HL-60 (cell line): ENCODE measurements around the gene CDHR1.

ENCODE experiments used
- DNase-seq, 2 experiments: peaks; one replicate each; pipeline ENCODE4 v3.0.0-alpha.2; 2010 to 2020; ENCODE audit warnings: low read depth in 1 of 2, low spot score in 1 of 2
- H3K27ac ChIP-seq: fragments of 250-450 bp; sonication (Bioruptor Pico); replicated peaks from 2 replicates; pipeline ENCODE4 v1.5.1; 2020; ENCODE audit warnings: mild to moderate bottlenecking, moderate library complexity
- H3K27me3 ChIP-seq: fragments of 250-450 bp; sonication (Bioruptor Pico); 2 replicates; pipeline ENCODE4 v1.5.1; 2021; ENCODE audit warnings: mild to moderate bottlenecking, moderate library complexity; ENCODE audit not compliant: insufficient read depth, poor library complexity, severe bottlenecking
- H3K4me3 ChIP-seq: replicated peaks from 2 replicates; pipeline ENCODE4 v1.5.1; 2011; ENCODE audit warnings: mild to moderate bottlenecking, control low read depth, low read length; ENCODE audit not compliant: insufficient read depth
- GABPA ChIP-seq: IDR thresholded peaks from 2 replicates; pipeline ENCODE4 v1.6.1; 2012; ENCODE audit warnings: low read depth
- POLR2AphosphoS5 ChIP-seq: IDR thresholded peaks from 2 replicates; pipeline ENCODE4 v1.6.1; 2012; ENCODE audit warnings: low read depth
- SPI1 ChIP-seq: IDR thresholded peaks from 2 replicates; pipeline ENCODE4 v1.6.1; 2012; ENCODE audit warnings: low read depth, mild to moderate bottlenecking, borderline replicate concordance
- TF ChIP-seq, protein P1 (sequence below): IDR thresholded peaks from one replicate; pipeline ENCODE4 v1.5.1; 2011; ENCODE audit warnings: low read length, control low read depth, inconsistent platforms; ENCODE audit not compliant: insufficient read depth
- TF ChIP-seq, protein P2 (sequence below): IDR thresholded peaks from 2 replicates; pipeline ENCODE4 v1.6.1; 2012; ENCODE audit warnings: low read depth; ENCODE audit not compliant: insufficient replicate concordance

CDHR1 gene

DNA sequence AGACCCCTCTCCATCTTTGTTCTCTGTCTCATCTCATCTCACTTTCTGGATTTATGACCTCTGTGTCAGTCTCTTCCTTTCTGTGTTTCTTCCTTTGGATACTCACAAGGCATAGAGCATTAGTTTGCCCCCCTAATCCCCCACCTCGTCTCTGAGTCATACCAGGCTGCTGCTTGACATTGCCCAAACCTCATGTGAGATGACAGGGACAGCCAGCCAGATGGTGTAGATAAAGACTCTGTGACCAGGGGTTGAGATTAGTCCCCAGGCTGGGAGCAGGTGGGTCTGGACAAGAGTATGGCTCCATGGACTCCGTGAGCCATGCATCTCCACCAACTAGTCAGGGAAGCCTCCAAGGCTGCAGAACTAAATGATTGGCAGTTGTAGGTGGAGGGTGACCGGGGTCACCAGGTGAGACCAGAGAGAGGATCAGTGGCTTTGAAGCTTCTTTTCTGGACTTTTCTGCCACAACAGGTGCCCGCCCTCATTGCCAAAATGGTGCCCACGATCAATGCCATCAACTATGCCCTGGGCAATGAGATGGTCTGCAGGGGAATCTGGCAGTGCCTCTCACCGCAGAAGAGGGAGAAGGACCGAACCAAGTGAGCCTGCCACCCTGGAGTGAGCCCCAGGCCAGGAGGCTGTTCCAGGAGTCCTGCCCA lies 63.8 kb downstream of the CDHR1 start:
- H3K27ac ChIP-seq = no peak overlapping the region
- H3K4me3 ChIP-seq = no peak overlapping the region
- no peaks in the 10 kb centered on the region for H3K27me3 ChIP-seq
- TF ChIP-seq, protein P1, sequence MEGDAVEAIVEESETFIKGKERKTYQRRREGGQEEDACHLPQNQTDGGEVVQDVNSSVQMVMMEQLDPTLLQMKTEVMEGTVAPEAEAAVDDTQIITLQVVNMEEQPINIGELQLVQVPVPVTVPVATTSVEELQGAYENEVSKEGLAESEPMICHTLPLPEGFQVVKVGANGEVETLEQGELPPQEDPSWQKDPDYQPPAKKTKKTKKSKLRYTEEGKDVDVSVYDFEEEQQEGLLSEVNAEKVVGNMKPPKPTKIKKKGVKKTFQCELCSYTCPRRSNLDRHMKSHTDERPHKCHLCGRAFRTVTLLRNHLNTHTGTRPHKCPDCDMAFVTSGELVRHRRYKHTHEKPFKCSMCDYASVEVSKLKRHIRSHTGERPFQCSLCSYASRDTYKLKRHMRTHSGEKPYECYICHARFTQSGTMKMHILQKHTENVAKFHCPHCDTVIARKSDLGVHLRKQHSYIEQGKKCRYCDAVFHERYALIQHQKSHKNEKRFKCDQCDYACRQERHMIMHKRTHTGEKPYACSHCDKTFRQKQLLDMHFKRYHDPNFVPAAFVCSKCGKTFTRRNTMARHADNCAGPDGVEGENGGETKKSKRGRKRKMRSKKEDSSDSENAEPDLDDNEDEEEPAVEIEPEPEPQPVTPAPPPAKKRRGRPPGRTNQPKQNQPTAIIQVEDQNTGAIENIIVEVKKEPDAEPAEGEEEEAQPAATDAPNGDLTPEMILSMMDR = no peak
- TF ChIP-seq SPI1 (no peak), GABPA (no peak), POLR2AphosphoS5 (no peak)
- TF ChIP-seq, protein P2, sequence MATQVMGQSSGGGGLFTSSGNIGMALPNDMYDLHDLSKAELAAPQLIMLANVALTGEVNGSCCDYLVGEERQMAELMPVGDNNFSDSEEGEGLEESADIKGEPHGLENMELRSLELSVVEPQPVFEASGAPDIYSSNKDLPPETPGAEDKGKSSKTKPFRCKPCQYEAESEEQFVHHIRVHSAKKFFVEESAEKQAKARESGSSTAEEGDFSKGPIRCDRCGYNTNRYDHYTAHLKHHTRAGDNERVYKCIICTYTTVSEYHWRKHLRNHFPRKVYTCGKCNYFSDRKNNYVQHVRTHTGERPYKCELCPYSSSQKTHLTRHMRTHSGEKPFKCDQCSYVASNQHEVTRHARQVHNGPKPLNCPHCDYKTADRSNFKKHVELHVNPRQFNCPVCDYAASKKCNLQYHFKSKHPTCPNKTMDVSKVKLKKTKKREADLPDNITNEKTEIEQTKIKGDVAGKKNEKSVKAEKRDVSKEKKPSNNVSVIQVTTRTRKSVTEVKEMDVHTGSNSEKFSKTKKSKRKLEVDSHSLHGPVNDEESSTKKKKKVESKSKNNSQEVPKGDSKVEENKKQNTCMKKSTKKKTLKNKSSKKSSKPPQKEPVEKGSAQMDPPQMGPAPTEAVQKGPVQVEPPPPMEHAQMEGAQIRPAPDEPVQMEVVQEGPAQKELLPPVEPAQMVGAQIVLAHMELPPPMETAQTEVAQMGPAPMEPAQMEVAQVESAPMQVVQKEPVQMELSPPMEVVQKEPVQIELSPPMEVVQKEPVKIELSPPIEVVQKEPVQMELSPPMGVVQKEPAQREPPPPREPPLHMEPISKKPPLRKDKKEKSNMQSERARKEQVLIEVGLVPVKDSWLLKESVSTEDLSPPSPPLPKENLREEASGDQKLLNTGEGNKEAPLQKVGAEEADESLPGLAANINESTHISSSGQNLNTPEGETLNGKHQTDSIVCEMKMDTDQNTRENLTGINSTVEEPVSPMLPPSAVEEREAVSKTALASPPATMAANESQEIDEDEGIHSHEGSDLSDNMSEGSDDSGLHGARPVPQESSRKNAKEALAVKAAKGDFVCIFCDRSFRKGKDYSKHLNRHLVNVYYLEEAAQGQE = no peak
- no peak for DNase-seq

DNA sequence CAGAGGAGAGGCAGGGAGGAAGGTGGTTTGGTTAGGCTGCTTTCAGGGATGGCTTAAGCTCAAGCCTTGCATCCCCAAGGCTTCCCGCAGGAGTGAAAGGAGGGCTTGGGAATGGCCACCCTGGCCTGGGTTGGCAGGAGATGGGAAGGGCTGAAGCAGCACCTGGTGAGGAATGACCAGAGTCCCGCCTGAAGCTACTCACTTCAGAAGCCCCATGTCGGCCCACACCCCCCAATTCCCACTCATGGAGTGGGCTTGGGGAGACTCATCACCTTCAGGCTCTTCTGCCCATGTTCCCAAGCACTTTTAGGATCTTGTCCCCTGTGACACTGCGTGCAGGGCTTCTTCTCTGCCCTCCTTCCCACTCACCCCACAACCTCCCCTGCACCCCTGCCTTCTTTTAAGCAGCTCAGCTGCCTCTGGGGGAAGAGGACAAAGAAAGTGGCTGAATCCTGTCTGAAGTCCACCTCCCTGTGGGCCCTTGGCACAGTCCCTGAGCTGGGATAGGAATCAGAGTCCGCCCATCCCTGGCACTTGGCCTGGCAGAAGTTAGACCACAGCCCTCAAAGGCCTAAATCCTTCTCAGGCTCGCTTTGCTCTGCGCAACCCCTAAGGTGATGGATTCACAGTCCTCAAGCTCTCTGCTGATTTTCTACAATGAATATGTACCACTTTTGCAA lies 67.0 kb downstream of the CDHR1 start:
- no peak overlapping the region for H3K4me3 ChIP-seq
- H3K27ac ChIP-seq = no peak overlapping the region
- no peak for DNase-seq
- no peaks in the 10 kb centered on the region for H3K27me3 ChIP-seq
- TF ChIP-seq, protein P2 = no peak

DNA sequence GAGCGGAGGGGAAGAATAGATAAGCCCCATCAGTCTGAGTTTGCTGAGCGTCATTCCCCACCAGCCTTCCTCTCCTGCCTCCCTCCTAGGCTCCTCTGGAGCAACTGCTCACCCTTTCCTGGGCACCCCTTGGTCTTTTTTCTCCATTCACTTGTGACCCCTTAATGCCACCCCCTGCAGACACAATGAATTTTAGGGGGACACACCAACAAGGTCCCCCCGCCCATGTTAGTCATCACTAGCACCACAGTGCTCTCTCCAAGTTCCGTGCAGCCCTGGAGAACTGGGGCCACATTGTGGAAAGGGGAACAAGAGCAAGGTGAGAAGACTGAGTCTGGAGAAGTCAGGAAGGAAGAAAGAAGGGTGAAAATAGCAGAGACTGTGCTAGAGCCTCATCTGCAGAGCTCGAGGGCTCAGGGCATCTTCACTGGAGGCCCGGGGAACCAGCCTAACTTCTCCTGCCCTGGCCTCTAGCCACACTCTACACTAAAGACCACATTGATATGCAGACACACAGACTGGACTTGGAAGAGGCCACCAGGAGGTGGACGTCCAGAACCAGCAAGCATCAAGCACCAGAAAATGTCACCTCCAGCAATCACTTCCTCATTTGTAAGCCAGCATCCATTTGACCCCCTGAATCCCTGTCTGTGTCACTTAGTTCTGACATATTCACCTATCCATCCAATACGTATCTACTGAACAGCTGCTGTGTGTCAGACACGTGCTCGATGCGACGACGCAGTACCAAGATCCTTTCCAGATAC lies 68.0 kb downstream of the CDHR1 start:
- no peak overlapping the region for H3K27ac ChIP-seq
- no peaks in the 10 kb centered on the region for H3K27me3 ChIP-seq
- no peak overlapping the region for H3K4me3 ChIP-seq
- no peak for DNase-seq
- TF ChIP-seq POLR2AphosphoS5 = no peak
- TF ChIP-seq SPI1 = peak; percentile 77

DNA sequence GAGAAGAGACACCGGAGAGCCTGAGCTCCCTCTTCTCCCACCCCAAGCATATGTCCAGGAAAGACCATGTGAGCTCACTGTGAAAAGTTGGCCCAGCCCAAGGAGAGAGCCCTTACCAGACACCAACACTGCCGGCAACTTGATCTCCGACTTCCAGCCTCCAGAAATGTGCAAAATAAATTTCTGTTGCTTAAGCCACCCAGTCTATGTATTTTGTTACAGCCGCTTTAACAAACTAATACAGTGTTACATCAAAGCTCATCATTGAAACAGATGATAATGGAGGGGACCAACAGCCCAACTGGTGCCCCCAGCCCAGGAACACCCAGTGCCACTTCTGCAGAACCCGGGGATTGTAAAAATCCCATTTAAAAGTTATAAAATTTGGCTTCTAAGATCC lies 69.4 kb downstream of the CDHR1 start:
- DNase-seq = no peak
- TF ChIP-seq, protein P2 = no peak
- TF ChIP-seq POLR2AphosphoS5 (no peak), GABPA (no peak), SPI1 (no peak)
- TF ChIP-seq, protein P1 = no peak
- no peaks in the 10 kb centered on the region for H3K27me3 ChIP-seq
- H3K27ac ChIP-seq = no peak overlapping the region
- no peak overlapping the region for H3K4me3 ChIP-seq
